ENCODE results near the gene HYCC1. TPM values are rescaled to one million over a fixed set of nuclear protein-coding genes. Genes with fewer than 3 reads are reported as not detected.
"Not testable (repeated sequence)": the region's sequence is repeated elsewhere in the genome, so short reads cannot be mapped to it uniquely, and the experiment has no call there.

The HYCC1 gene
- total RNA-seq, 6 experiments from 2014 or later, result 8.1 to 15.4 (median 13.9) TPM

- Histone ChIP-seq H3K27me3 (no peaks in the 10 kb centered on the region), H3K4me3 (no peak overlapping the region), H3K4me1 (no peaks in the 10 kb centered on the region), H3K9me3 (no peaks in the 10 kb centered on the region), H3K27ac (no peak overlapping the region), H3K36me3 (peaks cover 0 to 10% (median 0%) of the 10 kb centered on the region in 4 donors)
- WGBS (ENCODE audit: insufficient coverage, low coverage, low lambda C conversion rate, missing lambda C conversion rate), result 84% methylated on average over 3 of the region's 3 CpGs
- TF ChIP-seq POLR2A (IDR thresholded peaks at IDR 0.05), result no peak
- TF ChIP-seq, protein P1, sequence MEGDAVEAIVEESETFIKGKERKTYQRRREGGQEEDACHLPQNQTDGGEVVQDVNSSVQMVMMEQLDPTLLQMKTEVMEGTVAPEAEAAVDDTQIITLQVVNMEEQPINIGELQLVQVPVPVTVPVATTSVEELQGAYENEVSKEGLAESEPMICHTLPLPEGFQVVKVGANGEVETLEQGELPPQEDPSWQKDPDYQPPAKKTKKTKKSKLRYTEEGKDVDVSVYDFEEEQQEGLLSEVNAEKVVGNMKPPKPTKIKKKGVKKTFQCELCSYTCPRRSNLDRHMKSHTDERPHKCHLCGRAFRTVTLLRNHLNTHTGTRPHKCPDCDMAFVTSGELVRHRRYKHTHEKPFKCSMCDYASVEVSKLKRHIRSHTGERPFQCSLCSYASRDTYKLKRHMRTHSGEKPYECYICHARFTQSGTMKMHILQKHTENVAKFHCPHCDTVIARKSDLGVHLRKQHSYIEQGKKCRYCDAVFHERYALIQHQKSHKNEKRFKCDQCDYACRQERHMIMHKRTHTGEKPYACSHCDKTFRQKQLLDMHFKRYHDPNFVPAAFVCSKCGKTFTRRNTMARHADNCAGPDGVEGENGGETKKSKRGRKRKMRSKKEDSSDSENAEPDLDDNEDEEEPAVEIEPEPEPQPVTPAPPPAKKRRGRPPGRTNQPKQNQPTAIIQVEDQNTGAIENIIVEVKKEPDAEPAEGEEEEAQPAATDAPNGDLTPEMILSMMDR (IDR thresholded peaks at IDR 0.05), result no peak
- DNase-seq, result no peak
- intact Hi-C loops (cut with DNase I), result no loop called here
- no peak for ATAC-seq
These were observed 33.5 kb downstream of the HYCC1 start for GRCh38 chr7:22980422-22980821.

GRCh38 chr7:22979861-22980260, 34.1 kb downstream of the HYCC1 start:
- peaks cover 0 to 10% (median 0%) of the 10 kb centered on the region in 4 donors for H3K36me3 ChIP-seq
- intact Hi-C loops (cut with DNase I), result no loop called here
- no peak overlapping the region for H3K27ac ChIP-seq
- no peak for DNase-seq
- H3K27me3 ChIP-seq, result no peaks in the 10 kb centered on the region
- H3K4me1 ChIP-seq, result no peaks in the 10 kb centered on the region
- TF ChIP-seq POLR2A (IDR thresholded peaks at IDR 0.05), result no peak
- TF ChIP-seq, protein P1 (IDR thresholded peaks at IDR 0.05), result no peak
- H3K4me3 ChIP-seq, result no peak overlapping the region
- WGBS (ENCODE audit: insufficient coverage, low coverage, low lambda C conversion rate, missing lambda C conversion rate), result 94% methylated on average over 1 of the region's 1 CpG
- no peaks in the 10 kb centered on the region for H3K9me3 ChIP-seq
- ATAC-seq, result no peak

DNA sequence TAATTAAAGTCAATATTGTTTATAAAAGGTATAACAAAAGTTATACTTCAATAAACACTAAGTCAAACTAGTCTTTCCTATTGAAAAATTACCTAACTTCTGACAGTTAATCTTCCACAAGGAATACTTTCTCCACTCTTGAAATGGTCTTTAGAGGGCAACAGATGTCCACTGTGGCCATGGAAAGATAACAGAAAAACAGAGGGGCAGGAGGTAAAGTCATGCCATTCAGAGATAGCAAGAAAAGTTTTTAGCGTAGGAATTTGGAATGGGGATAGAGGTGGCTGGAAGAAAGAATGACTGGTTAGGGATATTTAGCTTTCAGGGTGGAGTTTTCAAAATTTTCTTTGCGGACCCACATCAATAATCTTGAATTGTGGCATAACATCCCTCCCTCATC, 34.7 kb downstream of the HYCC1 start:
- Histone ChIP-seq H3K36me3 (peaks cover 0 to 10% (median 0%) of the 10 kb centered on the region in 4 donors), H3K9me3 (no peaks in the 10 kb centered on the region), H3K4me1 (no peaks in the 10 kb centered on the region), H3K27me3 (no peaks in the 10 kb centered on the region), H3K27ac (no peak overlapping the region), H3K4me3 (no peak overlapping the region)
- ATAC-seq (no peak), DNase-seq (no peak)
- 94% methylated on average over 2 of the region's 2 CpGs for WGBS (ENCODE audit: insufficient coverage, low coverage, low lambda C conversion rate, missing lambda C conversion rate)
- TF ChIP-seq, protein P1 (IDR thresholded peaks at IDR 0.05), result no peak
- TF ChIP-seq POLR2A (IDR thresholded peaks at IDR 0.05), result no peak
- intact Hi-C loops (cut with DNase I), result no loop called here

- H3K9me3 ChIP-seq; H3K36me3 ChIP-seq; H3K27me3 ChIP-seq; H3K27ac ChIP-seq; intact Hi-C loops (cut with DNase I); H3K4me1 ChIP-seq; ATAC-seq; H3K4me3 ChIP-seq; DNase-seq: not testable (repeated sequence)
- 59% methylated on average over 3 of the region's 3 CpGs for WGBS (ENCODE audit: insufficient coverage, low coverage, low lambda C conversion rate, missing lambda C conversion rate)
These were observed 39.3 kb downstream of the HYCC1 start for GRCh38 chr7:22974636-22975035.

GRCh38 chr7:22972207-22972606, 41.7 kb downstream of the HYCC1 start:
- DNase-seq, result no peak
- intact Hi-C loops (cut with DNase I), result no loop called here
- H3K9me3 ChIP-seq, result no peaks in the 10 kb centered on the region
- ATAC-seq, result no peak
- no peaks in the 10 kb centered on the region for H3K4me1 ChIP-seq
- 95% methylated on average over 2 of the region's 2 CpGs for WGBS (ENCODE audit: insufficient coverage, low coverage, low lambda C conversion rate, missing lambda C conversion rate)
- peaks cover 0 to 2% (median 0%) of the 10 kb centered on the region in 4 donors for H3K36me3 ChIP-seq
- H3K27ac ChIP-seq, result no peak overlapping the region
- H3K4me3 ChIP-seq, result no peak overlapping the region
- H3K27me3 ChIP-seq, result no peaks in the 10 kb centered on the region
- TF ChIP-seq, protein P1 (IDR thresholded peaks at IDR 0.05), result no peak
- no peak for TF ChIP-seq POLR2A (IDR thresholded peaks at IDR 0.05)
